ENCODE data around the gene CST3. TPM values are rescaled to one million over a fixed set of nuclear protein-coding genes. Genes with fewer than 3 reads are reported as not detected.

CST3 gene
- total and polyA plus RNA-seq, 10 of the 15 experiments (the other 5 are each of a cell fraction or from before 2014, with no cell fraction given): 11.8 to 127 (median 57.8) TPM

DNA sequence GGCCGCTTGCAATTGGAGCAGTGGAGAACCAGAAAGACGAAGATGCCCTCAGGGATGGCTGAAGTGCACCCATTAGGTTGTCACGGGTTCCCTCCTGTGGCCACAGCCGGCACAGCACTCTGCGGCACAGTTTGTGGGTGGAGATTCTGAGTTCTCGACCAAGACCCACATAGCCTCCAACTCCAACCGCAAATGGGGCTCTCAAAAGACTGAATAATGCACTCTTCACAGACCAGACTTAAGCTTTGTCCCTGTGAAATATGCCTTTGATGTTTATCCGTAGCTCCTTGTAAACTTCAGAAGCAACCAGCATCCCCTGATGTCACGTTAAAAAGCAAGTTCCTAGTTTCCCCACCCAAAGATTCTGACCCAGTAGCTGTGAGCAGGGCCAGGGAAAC, 31.1 kb downstream of the CST3 start:
- CTCF ChIA-PET: interaction anchor here (0.7 to 4.1 kb wide), 13 partner anchors 9 to 914 kb away, joined by 3 to 44 read pairs (median 3); partner anchors contain the start of genes CSTL1 and NXT1

More for the DNA sequence above, 31.1 kb downstream of the CST3 start:
- no peaks in the 10 kb centered on the region for H3K79me2 ChIP-seq (ENCODE audit: control insufficient read depth, insufficient read depth, low read length)
- POLR2A ChIA-PET: no interaction called here
- SMC1A ChIA-PET (ENCODE audit: uncharacterized antibody, unreplicated experiment): interaction anchor here (0.7 to 1.4 kb wide), 4 partner anchors 14 to 257 kb away, joined by 3 to 6 read pairs (median 6); partner anchors contain the start of gene NXT1
- H3K9ac ChIP-seq (ENCODE audit: control insufficient read depth, insufficient read depth, low read length): no peak overlapping the region
- DNase-seq (ENCODE audit: low read depth, low spot score) (no peak), FAIRE-seq (peak; percentile 90), ATAC-seq (peak; percentile 99)
- H3K36me3 ChIP-seq (ENCODE audit: control insufficient read depth in 2 of 2, insufficient read depth in 2 of 2, low read length in 1 of 2): no peaks in the 10 kb centered on the region
- in situ Hi-C loops (cut with MboI) (loop anchor here (5.0 kb wide), 1 partner anchor 169 kb away; the partner anchor contains the start of gene CSTL1), intact Hi-C loops (cut with micrococcal nuclease; ENCODE audit: unreplicated experiment) (loop anchor here (1.0 to 10.0 kb wide), 2 partner anchors 165 to 912 kb away; no protein-coding TSS in a partner anchor)
- H3K4me3 ChIP-seq: no peak overlapping the region
- H3K9me3 ChIP-seq (replicated peaks; ENCODE audit: control insufficient read depth, insufficient read depth, low read length): no peaks in the 10 kb centered on the region
- RAD21 ChIA-PET (ENCODE audit: unreplicated experiment): interaction anchor here (1.6 to 2.3 kb wide), 2 partner anchors 164 to 165 kb away, joined by 6 to 11 read pairs; no protein-coding TSS in a partner anchor
- TF ChIP-seq NFIC (IDR thresholded peaks at IDR 0.05; ENCODE audit: low read depth, low read length): no peak
- TF ChIP-seq SMC3 (IDR thresholded peaks at IDR 0.05; ENCODE audit: borderline replicate concordance, low read length): peak; percentile 97
- TF ChIP-seq HDAC2 (IDR thresholded peaks at IDR 0.05): no peak
- TF ChIP-seq RCOR1 (conservative IDR thresholded peaks at IDR 0.05; ENCODE audit: low read depth, low read length): no peak
- no peak for TF ChIP-seq TCF12 (IDR thresholded peaks at IDR 0.05; ENCODE audit: low read depth, low read length)
- TF ChIP-seq RUNX3 (IDR thresholded peaks at IDR 0.05; ENCODE audit: low read length): peak; percentile 74
- no peak for TF ChIP-seq EZH2 (IDR thresholded peaks at IDR 0.05; ENCODE audit: borderline replicate concordance, control insufficient read depth, low read depth, low read length)
- 0 out of 4 replicates have a peak, but pooled peaks of 1 of the 2 experiments have one; percentile 11 for TF ChIP-seq BHLHE40 (IDR thresholded peaks at IDR 0.05; ENCODE audit: borderline replicate concordance in 1 of 2, low read depth in 2 of 2, low read length in 1 of 2)
- TF ChIP-seq YY1 (IDR thresholded peaks at IDR 0.05; ENCODE audit: low read depth, low read length): peak; percentile 74; the same call in 1 of the 2 replicates
- TF ChIP-seq RAD21 (IDR thresholded peaks at IDR 0.05; ENCODE audit: insufficient read depth, low read depth, low read length): peak; percentile 87
- TF ChIP-seq, protein P1, sequence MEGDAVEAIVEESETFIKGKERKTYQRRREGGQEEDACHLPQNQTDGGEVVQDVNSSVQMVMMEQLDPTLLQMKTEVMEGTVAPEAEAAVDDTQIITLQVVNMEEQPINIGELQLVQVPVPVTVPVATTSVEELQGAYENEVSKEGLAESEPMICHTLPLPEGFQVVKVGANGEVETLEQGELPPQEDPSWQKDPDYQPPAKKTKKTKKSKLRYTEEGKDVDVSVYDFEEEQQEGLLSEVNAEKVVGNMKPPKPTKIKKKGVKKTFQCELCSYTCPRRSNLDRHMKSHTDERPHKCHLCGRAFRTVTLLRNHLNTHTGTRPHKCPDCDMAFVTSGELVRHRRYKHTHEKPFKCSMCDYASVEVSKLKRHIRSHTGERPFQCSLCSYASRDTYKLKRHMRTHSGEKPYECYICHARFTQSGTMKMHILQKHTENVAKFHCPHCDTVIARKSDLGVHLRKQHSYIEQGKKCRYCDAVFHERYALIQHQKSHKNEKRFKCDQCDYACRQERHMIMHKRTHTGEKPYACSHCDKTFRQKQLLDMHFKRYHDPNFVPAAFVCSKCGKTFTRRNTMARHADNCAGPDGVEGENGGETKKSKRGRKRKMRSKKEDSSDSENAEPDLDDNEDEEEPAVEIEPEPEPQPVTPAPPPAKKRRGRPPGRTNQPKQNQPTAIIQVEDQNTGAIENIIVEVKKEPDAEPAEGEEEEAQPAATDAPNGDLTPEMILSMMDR (IDR thresholded peaks at IDR 0.05 in 2 of 3, conservative IDR thresholded peaks at IDR 0.05 in 1 of 3; ENCODE audit: control insufficient read depth in 2 of 3, extremely low read depth in 1 of 3, insufficient read depth in 1 of 3, low read depth in 3 of 3, low read length in 3 of 3): peak; percentile 91 to 96 (median 91)
- TF ChIP-seq IKZF2 (IDR thresholded peaks at IDR 0.05): no peak
- TF ChIP-seq CBX3 (IDR thresholded peaks at IDR 0.05; ENCODE audit: borderline replicate concordance, low read depth): no peak
- no peaks in the 10 kb centered on the region for H3K27me3 ChIP-seq (replicated peaks in 1 of 2; ENCODE audit: control insufficient read depth in 2 of 2, insufficient read depth in 2 of 2, low read length in 1 of 2)
- H3K4me2 ChIP-seq (ENCODE audit: control insufficient read depth, insufficient read depth): no peak overlapping the region; the same call in 1 of the 2 replicates
- WGBS (ENCODE audit: insufficient coverage, insufficient replicate concordance, low lambda C conversion rate, missing lambda C conversion rate): 6% methylated on average over 9 of the region's 9 CpGs
- peak overlapping the region; percentile 28; the same call in 1 of the 2 replicates for H2AFZ ChIP-seq (ENCODE audit: control insufficient read depth, low read depth, low read length)
- no peak overlapping the region for H3K27ac ChIP-seq (ENCODE audit: control insufficient read depth, insufficient read depth)
- no TSS peak for BruUV-seq (replicated peaks)
- no peaks in the 10 kb centered on the region for H4K20me1 ChIP-seq (ENCODE audit: control insufficient read depth, insufficient read depth)
- no peaks in the 10 kb centered on the region for H3K4me1 ChIP-seq (ENCODE audit: control insufficient read depth, insufficient read depth, low read length)

All from GM12878 (cell line).